Muscle of leg (tissue), 11 donors: ENCODE results near the gene UST. TPM values are rescaled to one million over a fixed set of nuclear protein-coding genes. Genes with fewer than 3 reads are reported as not detected.

Source experiments
- DNase-seq: peaks from one replicate; pipeline ENCODE4 v3.0.0; 2013
- H3K27ac ChIP-seq: one replicate; pipeline ENCODE4 v1.5.1; 2013; ENCODE audit warnings: mild to moderate bottlenecking, low read length, control low read depth
- H3K27me3 ChIP-seq: one replicate; pipeline ENCODE4 v1.6.1; 2013; ENCODE audit warnings: low read length; ENCODE audit not compliant: control insufficient read depth, insufficient read depth
- H3K36me3 ChIP-seq: one replicate; pipeline ENCODE4 v1.6.1; 2013; ENCODE audit warnings: low read length; ENCODE audit not compliant: control insufficient read depth, insufficient read depth
- H3K4me1 ChIP-seq: one replicate; pipeline ENCODE4 v1.6.1; 2013; ENCODE audit warnings: low read length; ENCODE audit not compliant: control insufficient read depth, insufficient read depth
- H3K4me3 ChIP-seq: one replicate; pipeline ENCODE4 v1.5.1; 2013; ENCODE audit warnings: low read length, control low read depth
- H3K9me3 ChIP-seq: replicated peaks from 2 replicates; pipeline ENCODE4 v1.6.1; 2013; ENCODE audit warnings: low read depth, low read length; ENCODE audit not compliant: control insufficient read depth
- WGBS: methylation state at CpG from one replicate; pipeline ENCODE4 v1.1.5; 2013; ENCODE audit warnings: missing lambda C conversion rate; ENCODE audit not compliant: insufficient coverage; 5-methylcytosine and 5-hydroxymethylcytosine counted together
- polyA plus RNA-seq, 8 donors: library from polyadenylated mRNA; unstranded; fragments of 120-200 nt; gene quantifications; one replicate each; pipeline versions ENCODE4 v1.2.1 to v1.2.3, GENCODE V29; 2013; ENCODE audit warnings: inconsistent platforms in 1 of 8, low replicate concordance in 1 of 8; ENCODE audit not compliant: insufficient read length in 8 of 8, insufficient read depth in 1 of 8
- total RNA-seq: library from RNA; stranded (reverse); fragments of 120-200 nt; gene quantifications from one replicate; pipeline ENCODE4 v1.2.4, GENCODE V29; 2013

The UST gene
- total and polyA plus RNA-seq, 9 donors: 5.0 to 15.6 (median 9.3) TPM

- Histone ChIP-seq H3K4me1 (peaks cover 35% of the 10 kb centered on the region), H3K27ac (no peak overlapping the region), H3K36me3 (no peaks in the 10 kb centered on the region), H3K27me3 (no peaks in the 10 kb centered on the region), H3K4me3 (no peak overlapping the region), H3K9me3 (no peaks in the 10 kb centered on the region)
- DNase-seq: peak; percentile 83
- 17% methylated on average over 8 of the region's 12 CpGs for WGBS
Observed at GRCh38 chr6:149060985-149061760, 314.3 kb downstream of the UST start.

DNA sequence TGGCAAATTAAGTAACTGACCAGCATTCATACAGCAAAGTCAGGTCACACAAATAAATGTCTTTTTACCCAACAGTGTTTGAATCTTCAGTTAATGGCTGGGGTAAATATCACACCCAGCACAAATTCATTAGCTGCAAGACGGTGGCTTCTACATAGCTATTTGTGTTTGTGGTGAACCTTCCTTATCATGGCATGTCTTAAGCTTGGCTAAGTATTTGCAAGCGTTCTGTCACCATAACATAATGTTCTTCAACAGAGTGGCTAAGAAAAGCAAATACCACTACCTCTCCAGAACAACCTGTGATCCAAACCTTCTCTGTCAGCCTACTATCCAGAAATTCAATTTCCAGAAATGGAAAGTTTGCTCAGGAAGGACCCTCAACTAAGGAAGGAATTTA, 315.1 kb downstream of the UST start:
- Histone ChIP-seq H3K9me3 (no peaks in the 10 kb centered on the region), H3K4me3 (no peak overlapping the region), H3K27ac (no peak overlapping the region), H3K36me3 (no peaks in the 10 kb centered on the region), H3K27me3 (no peaks in the 10 kb centered on the region), H3K4me1 (peaks cover 37% of the 10 kb centered on the region)
- no CpG with 5 or more reads among the region's 2 CpGs for WGBS
- DNase-seq: no peak

- no peaks in the 10 kb centered on the region for H3K27me3 ChIP-seq
- H3K4me1 ChIP-seq: peaks cover 37% of the 10 kb centered on the region
- no peaks in the 10 kb centered on the region for H3K9me3 ChIP-seq
- DNase-seq: no peak
- WGBS: 72% methylated on average over 3 of the region's 5 CpGs
- H3K36me3 ChIP-seq: no peaks in the 10 kb centered on the region
- no peak overlapping the region for H3K27ac ChIP-seq
- no peak overlapping the region for H3K4me3 ChIP-seq
Observed at GRCh38 chr6:149062653-149063348, 316.0 kb downstream of the UST start.

DNA sequence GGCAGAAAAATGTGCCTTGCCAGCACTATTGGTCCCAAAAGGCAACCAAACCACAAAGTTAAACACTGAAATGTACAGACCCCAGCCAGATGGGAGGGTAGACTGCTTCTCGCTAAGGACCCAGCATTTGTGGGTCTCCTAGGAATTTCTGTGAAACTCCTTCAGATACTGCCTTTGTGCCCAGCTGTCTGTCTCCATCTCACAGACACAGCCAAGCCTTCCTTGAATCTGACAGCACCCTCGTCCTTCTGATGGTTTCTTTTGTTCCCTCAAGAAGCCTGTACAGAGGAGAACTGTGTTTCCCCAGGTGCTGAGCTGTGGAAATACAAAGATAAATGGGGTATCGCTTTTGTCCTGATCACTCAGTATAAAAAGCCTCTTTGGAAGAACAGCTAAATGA, 316.6 kb downstream of the UST start:
- H3K4me1 ChIP-seq: peaks cover 37% of the 10 kb centered on the region
- no peaks in the 10 kb centered on the region for H3K36me3 ChIP-seq
- WGBS: 30% methylated on average over 1 of the region's 3 CpGs

DNA sequence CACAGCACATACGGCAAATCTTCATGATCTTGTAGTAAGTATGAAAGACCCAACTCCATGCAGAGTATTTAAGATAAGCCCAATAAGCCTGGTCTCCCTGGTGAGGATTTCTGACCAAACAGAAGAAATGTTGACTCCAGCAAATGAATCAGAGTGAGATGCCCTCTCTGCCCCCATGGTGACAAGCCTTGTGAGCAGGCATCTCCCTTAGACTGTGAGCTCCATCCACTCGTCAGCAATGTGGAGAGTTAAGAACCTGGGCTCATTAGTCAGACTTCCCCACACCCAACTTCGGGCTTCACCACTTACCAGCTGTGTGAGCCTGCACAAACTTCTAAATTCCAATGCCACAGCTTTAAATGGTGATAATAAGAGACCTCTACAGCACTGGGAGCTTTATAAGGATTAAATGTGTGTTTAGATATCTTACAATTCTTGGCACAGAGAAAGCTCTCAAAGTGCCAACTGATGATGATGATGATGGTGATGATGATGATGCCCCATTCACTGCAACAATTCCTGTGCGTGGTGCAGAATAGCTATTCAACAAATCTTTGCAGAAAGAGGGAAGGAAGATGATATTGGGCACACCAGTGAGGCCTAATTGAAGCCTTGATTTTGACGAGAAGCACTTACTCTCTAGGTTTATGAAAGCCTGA, 317.3 kb downstream of the UST start:
- Histone ChIP-seq H3K4me1 (peaks cover 37% of the 10 kb centered on the region), H3K4me3 (no peak overlapping the region), H3K27me3 (no peaks in the 10 kb centered on the region), H3K27ac (no peak overlapping the region), H3K36me3 (no peaks in the 10 kb centered on the region), H3K9me3 (no peaks in the 10 kb centered on the region)
- no peak for DNase-seq
- 100% methylated on average over 1 of the region's 5 CpGs for WGBS

More for the DNA sequence above, 316.6 kb downstream of the UST start:
- no peak overlapping the region for H3K4me3 ChIP-seq
- H3K9me3 ChIP-seq: no peaks in the 10 kb centered on the region
- DNase-seq: no peak
- no peaks in the 10 kb centered on the region for H3K27me3 ChIP-seq
- H3K27ac ChIP-seq: no peak overlapping the region

GRCh38 chr6:149064660-149065015, 317.8 kb downstream of the UST start:
- Histone ChIP-seq H3K9me3 (no peaks in the 10 kb centered on the region), H3K27me3 (no peaks in the 10 kb centered on the region), H3K4me3 (no peak overlapping the region), H3K27ac (peak overlapping the region; percentile 72), H3K36me3 (no peaks in the 10 kb centered on the region), H3K4me1 (peaks cover 32% of the 10 kb centered on the region)
- DNase-seq: peak; percentile 72
- 65% methylated on average over 5 of the region's 7 CpGs for WGBS

DNA sequence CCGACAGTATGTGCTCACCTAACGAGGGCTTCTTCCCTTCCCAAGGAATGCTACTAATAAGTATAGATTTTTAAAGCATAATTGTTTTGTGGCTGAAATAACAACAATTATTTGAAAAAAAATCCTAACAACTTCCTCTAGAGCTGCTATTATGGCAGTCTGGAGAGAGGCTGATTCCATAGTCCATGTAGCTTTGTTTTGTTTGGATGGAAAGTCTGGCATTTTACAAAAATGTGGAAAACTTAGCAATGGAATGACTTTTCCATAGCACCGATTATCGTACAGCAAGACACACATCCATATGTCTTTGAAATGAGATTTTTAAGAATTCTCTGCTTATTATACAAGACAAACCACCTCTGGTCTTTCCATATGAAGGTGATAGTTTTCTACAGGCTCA, 318.3 kb downstream of the UST start:
- Histone ChIP-seq H3K4me1 (peaks cover 29% of the 10 kb centered on the region), H3K4me3 (no peak overlapping the region), H3K27me3 (no peaks in the 10 kb centered on the region), H3K27ac (peak overlapping the region; percentile 72), H3K9me3 (no peaks in the 10 kb centered on the region), H3K36me3 (no peaks in the 10 kb centered on the region)
- WGBS: no CpG with 5 or more reads among the region's 4 CpGs
- peak; percentile 83 for DNase-seq

DNA sequence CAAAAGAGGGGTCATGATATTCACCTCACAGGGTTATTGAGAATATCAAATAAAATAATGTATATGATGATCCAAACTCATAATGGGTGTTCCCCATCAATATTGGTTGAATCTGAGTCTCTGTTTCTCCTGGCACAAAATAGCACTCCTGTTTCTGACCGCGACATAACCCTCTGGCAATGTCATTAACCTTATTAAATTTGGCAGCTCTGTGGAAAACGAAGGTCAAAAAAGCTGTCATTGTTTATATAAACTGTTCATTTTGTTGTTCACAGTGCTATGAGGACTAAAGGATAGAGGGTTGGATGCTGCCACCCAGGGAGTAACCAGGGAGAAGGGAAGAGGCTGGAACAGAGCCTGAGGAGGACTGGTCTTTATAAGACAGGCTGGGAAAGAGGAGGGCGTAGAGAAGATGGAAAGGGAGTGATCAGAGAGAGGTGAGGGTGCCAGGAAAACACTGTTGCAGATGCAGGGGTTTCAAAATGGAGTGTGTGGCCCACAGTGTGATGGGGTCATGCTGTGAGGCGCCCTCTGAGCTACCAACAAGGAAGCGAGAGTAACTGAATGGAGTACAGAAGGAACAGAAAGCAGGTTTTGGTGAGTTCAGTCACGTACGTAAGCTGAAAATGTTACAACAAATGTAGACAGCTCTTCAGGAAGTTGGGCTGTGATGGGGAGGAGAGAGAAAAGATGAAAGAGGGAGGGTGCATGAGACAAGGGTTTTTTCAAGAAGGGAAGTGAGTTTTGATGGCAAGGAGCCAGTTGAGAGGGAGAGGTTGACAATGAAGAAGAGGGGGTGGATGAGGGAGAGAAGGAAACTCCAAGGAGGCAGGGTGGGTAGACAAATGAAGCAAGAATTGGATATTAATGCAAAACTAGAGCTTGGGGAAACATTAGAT, 319.1 kb downstream of the UST start:
- 62% methylated on average over 5 of the region's 8 CpGs for WGBS
- DNase-seq: peak; percentile 82
- no peaks in the 10 kb centered on the region for H3K9me3 ChIP-seq

DNA sequence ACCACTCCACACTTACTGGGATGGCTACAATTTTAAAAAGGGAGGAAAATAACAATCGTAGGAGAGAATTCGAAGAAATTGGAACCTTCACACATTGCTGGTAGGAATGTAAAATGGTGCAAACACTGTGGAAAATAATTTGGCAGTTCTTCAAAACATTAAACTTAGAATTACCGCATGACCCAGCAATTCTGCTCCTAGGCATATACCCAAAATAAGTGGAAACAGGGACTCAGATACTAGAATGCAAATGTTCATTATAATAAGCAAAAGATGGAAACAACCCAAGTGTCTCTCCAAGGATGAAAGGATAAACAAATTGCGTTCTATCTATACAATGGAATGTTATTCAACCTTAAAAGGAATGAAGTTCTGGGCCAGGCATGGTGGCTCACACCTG, 325.2 kb downstream of the UST start:
- DNase-seq: no peak
- Histone ChIP-seq H3K4me3 (no peak overlapping the region), H3K27ac (no peak overlapping the region), H3K4me1 (no peaks in the 10 kb centered on the region), H3K27me3 (no peaks in the 10 kb centered on the region), H3K36me3 (peaks cover 5% of the 10 kb centered on the region), H3K9me3 (no peaks in the 10 kb centered on the region)
- WGBS: no CpG with 5 or more reads among the region's 4 CpGs

More for the DNA sequence above, 319.1 kb downstream of the UST start:
- Histone ChIP-seq H3K4me1 (peaks cover 21% of the 10 kb centered on the region), H3K4me3 (no peak overlapping the region), H3K27ac (peak overlapping the region; percentile 29), H3K36me3 (no peaks in the 10 kb centered on the region), H3K27me3 (no peaks in the 10 kb centered on the region)
